Measurements from ENCODE around the gene SNRPA. TPM values are rescaled to one million over a fixed set of nuclear protein-coding genes. Genes with fewer than 3 reads are reported as not detected.

Gene SNRPA
- total and polyA plus RNA-seq, 2 of the 8 experiments (the other 6 are each of a cell fraction or from before 2014, with no cell fraction given): 201 to 202 TPM

- TF ChIP-seq KDM4A (IDR thresholded peaks at IDR 0.05; ENCODE audit: low read depth, low read length, severe bottlenecking): peak; percentile 49
- no peak; the same call in 1 of the 2 replicates for TF ChIP-seq JUND (IDR thresholded peaks at IDR 0.05; ENCODE audit: low read length)
- TF ChIP-seq SIRT6 (IDR thresholded peaks at IDR 0.05; ENCODE audit: low read length): no peak
- peak; percentile 58 for TF ChIP-seq ASH2L (IDR thresholded peaks at IDR 0.05; ENCODE audit: low read length)
- TF ChIP-seq YY1 (IDR thresholded peaks at IDR 0.05; ENCODE audit: low read depth, low read length): peak; percentile 82; the same call in 1 of the 2 replicates
- TF ChIP-seq, protein P1, sequence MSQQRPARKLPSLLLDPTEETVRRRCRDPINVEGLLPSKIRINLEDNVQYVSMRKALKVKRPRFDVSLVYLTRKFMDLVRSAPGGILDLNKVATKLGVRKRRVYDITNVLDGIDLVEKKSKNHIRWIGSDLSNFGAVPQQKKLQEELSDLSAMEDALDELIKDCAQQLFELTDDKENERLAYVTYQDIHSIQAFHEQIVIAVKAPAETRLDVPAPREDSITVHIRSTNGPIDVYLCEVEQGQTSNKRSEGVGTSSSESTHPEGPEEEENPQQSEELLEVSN (IDR thresholded peaks at IDR 0.05): no peak; the same call in 1 of the 2 replicates
- no peak for TF ChIP-seq CBX5 (IDR thresholded peaks at IDR 0.05; ENCODE audit: low read depth, low read length)
- TF ChIP-seq TEAD4 (IDR thresholded peaks at IDR 0.05; ENCODE audit: low read depth, low read length): no peak
- TF ChIP-seq FOSL1 (IDR thresholded peaks at IDR 0.05; ENCODE audit: insufficient read depth, low read depth, low read length): no peak
- no peak for TF ChIP-seq CTCF (IDR thresholded peaks at IDR 0.05; ENCODE audit: control extremely low read depth in 1 of 3, insufficient read depth in 1 of 3, low read depth in 1 of 3, low read length in 3 of 3)
- no peak for TF ChIP-seq EP300 (IDR thresholded peaks at IDR 0.05; ENCODE audit: borderline replicate concordance in 1 of 2, low read depth in 2 of 2, low read length in 2 of 2)
- no peak for TF ChIP-seq HDAC6 (IDR thresholded peaks at IDR 0.05; ENCODE audit: low read depth, low read length)
- no peak for TF ChIP-seq SIX5 (IDR thresholded peaks at IDR 0.05; ENCODE audit: low read depth, low read length)
- no peak for TF ChIP-seq CBX8 (IDR thresholded peaks at IDR 0.05; ENCODE audit: borderline replicate concordance, low read depth, low read length)
These were observed 27.1 kb downstream of the SNRPA start, which contains the start of gene RAB4B (continued) for GRCh38 chr19:40777937-40778705.

Data from H1 (cell line).